H1 (cell line): Measurements from ENCODE around the gene KRT27. TPM values are rescaled to one million over a fixed set of nuclear protein-coding genes. Genes with fewer than 3 reads are reported as not detected.

Experiments
- CTCF ChIA-PET: fragments of 300-600 bp; sonication (Branson Sonifier 250); formaldehyde crosslinking; loops from one replicate; lab custom pipeline; 2021; ENCODE audit not compliant: partially characterized antibody; lab: Charles Lee
- POLR2A ChIA-PET: fragments of 300-600 bp; sonication (Branson Sonifier 250); formaldehyde crosslinking; loops from one replicate; lab custom pipeline; 2021; ENCODE audit warnings: inconsistent platforms; ENCODE audit not compliant: partially characterized antibody; lab: Charles Lee
- DNase-seq, 2 experiments: peaks; one replicate each; pipeline versions ENCODE4 v3.0.0 to v3.0.0-alpha.2; 2010 to 2022; ENCODE audit warnings: low spot score in 2 of 2, low read depth in 1 of 2, mixed read lengths in 1 of 2
- FAIRE-seq: peaks from 2 replicates; lab custom pipeline; 2011; peaks lifted over from hg19 to GRCh38; lab: Jason Lieb, UNC
- H2AFZ ChIP-seq: 2 replicates; pipeline ENCODE4 v1.8.1; 2012; ENCODE audit warnings: low read length, inconsistent platforms
- H2AK5ac ChIP-seq: 2 replicates; pipeline ENCODE4 v1.6.1; 2013; ENCODE audit warnings: low read depth, low read length
- H2BK120ac ChIP-seq: replicated peaks from 2 replicates; pipeline ENCODE3; 2013; ENCODE audit warnings: low read depth, low read length, inconsistent platforms
- H2BK12ac ChIP-seq: 2 replicates; pipeline ENCODE4 v1.6.1; 2013; ENCODE audit warnings: low read depth, low read length
- H2BK15ac ChIP-seq: 2 replicates; pipeline ENCODE4 v1.6.1; 2013; ENCODE audit warnings: low read length
- H2BK20ac ChIP-seq: 2 replicates; pipeline ENCODE4 v1.6.1; 2013; ENCODE audit warnings: low read length
- H2BK5ac ChIP-seq: 2 replicates; pipeline ENCODE4 v1.6.1; 2013; ENCODE audit warnings: low read depth, low read length
- H3K14ac ChIP-seq: 2 replicates; pipeline ENCODE4 v1.6.1; 2013; ENCODE audit warnings: inconsistent platforms; ENCODE audit not compliant: insufficient read length
- H3K18ac ChIP-seq: 2 replicates; pipeline ENCODE4 v1.6.1; 2013; ENCODE audit warnings: low read length; ENCODE audit errors: extremely low read depth
- H3K23ac ChIP-seq: 2 replicates; pipeline ENCODE4 v1.6.1; 2013; ENCODE audit warnings: inconsistent platforms; ENCODE audit not compliant: insufficient read length
- H3K23me2 ChIP-seq: 2 replicates; pipeline ENCODE4 v1.6.1; 2013; ENCODE audit warnings: low read depth, low read length
- H3K27ac ChIP-seq: 2 replicates; pipeline ENCODE4 v1.6.1; 2011; ENCODE audit warnings: low read depth, low read length, inconsistent platforms
- H3K27me3 ChIP-seq, 4 experiments: replicated peaks in 1 of 4; 1 replicate in 1 of 4; 2 replicates in 3 of 4; pipeline versions ENCODE4 v1.6.1 to v1.8.1; 2011 to 2013; ENCODE audit warnings: low read length in 3 of 4, mild to moderate bottlenecking in 3 of 4, inconsistent platforms in 2 of 4, mixed read lengths in 2 of 4, moderate library complexity in 1 of 4; ENCODE audit not compliant: control insufficient read depth in 3 of 4, insufficient read depth in 3 of 4; ENCODE audit errors: extremely low read depth in 1 of 4
- H3K36me3 ChIP-seq, 4 experiments: 2 replicates each; pipeline versions ENCODE4 v1.6.1 to v1.8.1; 2011 to 2013; ENCODE audit warnings: mild to moderate bottlenecking in 4 of 4, low read length in 3 of 4, moderate library complexity in 2 of 4, control low read depth in 1 of 4, inconsistent platforms in 1 of 4; ENCODE audit not compliant: insufficient read depth in 4 of 4, control insufficient read depth in 2 of 4
- H3K4ac ChIP-seq: replicated peaks from 2 replicates; pipeline ENCODE3; 2013; ENCODE audit warnings: low read length, low read depth, mixed read lengths, inconsistent platforms; ENCODE audit not compliant: insufficient read length
- H3K4me1 ChIP-seq, 4 experiments: replicated peaks in 1 of 4; 1 replicate in 1 of 4; 2 replicates in 3 of 4; pipeline versions ENCODE4 v1.6.1 to v1.8.1; 2011 to 2013; ENCODE audit warnings: low read length in 3 of 4, inconsistent platforms in 2 of 4, mixed read lengths in 1 of 4; ENCODE audit not compliant: insufficient read depth in 4 of 4, control insufficient read depth in 3 of 4
- H3K4me2 ChIP-seq, 2 experiments: 2 replicates each; pipeline versions ENCODE4 v1.6.1 to v1.8.1; 2011 to 2013; ENCODE audit warnings: low read depth in 2 of 2, low read length in 2 of 2, control low read depth in 1 of 2, inconsistent platforms in 1 of 2, mild to moderate bottlenecking in 1 of 2; ENCODE audit not compliant: insufficient read depth in 1 of 2
- H3K4me3 ChIP-seq, 4 experiments: fragments of 200-600, 300-600 bp in 1 of 4; sonication (generic), shearing (Covaris generic), sonication (Bioruptor Twin) in 1 of 4; 2 replicates each; pipeline versions ENCODE4 v1.5.1 to v1.8.1; 2011 to 2016; ENCODE audit warnings: low read length in 4 of 4, low read depth in 3 of 4, control low read depth in 2 of 4, inconsistent platforms in 2 of 4, mild to moderate bottlenecking in 2 of 4, mixed read lengths in 1 of 4, moderate library complexity in 1 of 4; ENCODE audit not compliant: insufficient read depth in 2 of 4; ENCODE audit errors: extremely low read depth in 1 of 4
- H3K56ac ChIP-seq: replicated peaks from 2 replicates; pipeline ENCODE3; 2013; ENCODE audit warnings: low read depth, mild to moderate bottlenecking, mixed read lengths, low read length, inconsistent platforms; ENCODE audit not compliant: insufficient read length
- H3K79me1 ChIP-seq: 2 replicates; pipeline ENCODE4 v1.6.1; 2013; ENCODE audit warnings: low read depth, low read length, control low read depth
- H3K79me2 ChIP-seq, 2 experiments: 2 replicates each; pipeline versions ENCODE4 v1.6.1 to v1.8.1; 2012 to 2013; ENCODE audit warnings: low read length in 2 of 2, mild to moderate bottlenecking in 2 of 2, inconsistent platforms in 1 of 2; ENCODE audit not compliant: insufficient read depth in 2 of 2, control insufficient read depth in 1 of 2
- H3K9ac ChIP-seq, 4 experiments: replicated peaks in 1 of 4; 1 replicate in 1 of 4; 2 replicates in 3 of 4; pipeline versions ENCODE4 v1.6.1 to v1.8.1; 2011 to 2013; ENCODE audit warnings: low read depth in 3 of 4, low read length in 3 of 4, control low read depth in 2 of 4, mild to moderate bottlenecking in 2 of 4, moderate library complexity in 2 of 4, inconsistent platforms in 1 of 4; ENCODE audit errors: extremely low read depth in 1 of 4
- H3K9me3 ChIP-seq, 2 experiments: 2 replicates each; pipeline versions ENCODE4 v1.6.1 to v1.8.1; 2012 to 2013; ENCODE audit warnings: mild to moderate bottlenecking in 2 of 2, moderate library complexity in 2 of 2, control low read depth in 1 of 2, inconsistent platforms in 1 of 2, low read depth in 1 of 2, low read length in 1 of 2, mixed read lengths in 1 of 2; ENCODE audit not compliant: insufficient read depth in 2 of 2
- H4K20me1 ChIP-seq, 2 experiments: replicated peaks in 1 of 2; 2 replicates each; pipeline versions ENCODE3 to v1.8.1; 2011 to 2013; ENCODE audit warnings: inconsistent platforms in 2 of 2, low read length in 2 of 2, mild to moderate bottlenecking in 1 of 2; ENCODE audit not compliant: insufficient read depth in 2 of 2, control insufficient read depth in 1 of 2
- H4K5ac ChIP-seq: 2 replicates; pipeline ENCODE4 v1.6.1; 2013; ENCODE audit warnings: low read length, low read depth, mixed read lengths, inconsistent platforms; ENCODE audit not compliant: insufficient read length
- H4K8ac ChIP-seq: 2 replicates; pipeline ENCODE4 v1.8.0; 2013; ENCODE audit warnings: mild to moderate bottlenecking, moderate library complexity, low read length, inconsistent platforms; ENCODE audit not compliant: insufficient read depth; ENCODE audit errors: extremely low read depth
- H4K91ac ChIP-seq: replicated peaks from 2 replicates; pipeline ENCODE3; 2013; ENCODE audit warnings: low read length, mixed read lengths, inconsistent platforms; ENCODE audit not compliant: insufficient read length
- ATF2 ChIP-seq: IDR thresholded peaks from 2 replicates; pipeline ENCODE4 v1.6.1; 2012; ENCODE audit warnings: low read length, inconsistent platforms
- HDAC2 ChIP-seq, 2 experiments: fragments of 300-600 bp in 1 of 2; sonication (generic) in 1 of 2; IDR thresholded peaks; 2 replicates each; pipeline ENCODE4 v1.6.1; 2011 to 2012; ENCODE audit warnings: low read depth in 2 of 2, low read length in 2 of 2, mild to moderate bottlenecking in 2 of 2, moderate library complexity in 2 of 2, borderline replicate concordance in 1 of 2, inconsistent platforms in 1 of 2
- HDAC6 ChIP-seq: IDR thresholded peaks from one replicate; pipeline ENCODE4 v1.7.1; 2012; ENCODE audit warnings: low read depth, mild to moderate bottlenecking, inconsistent platforms, low read length, moderate library complexity
- KDM1A ChIP-seq: fragments of 200-600, 300-600 bp; sonication (generic); IDR thresholded peaks from 2 replicates; pipeline ENCODE4 v1.7.1; 2016; ENCODE audit warnings: mild to moderate bottlenecking, low read length, borderline replicate concordance
- POLR2AphosphoS5 ChIP-seq: IDR thresholded peaks from 2 replicates; pipeline ENCODE4 v1.6.1; 2011; ENCODE audit warnings: low read depth, low read length
- RAD21 ChIP-seq, 2 experiments: IDR thresholded peaks in 1 of 2; conservative IDR thresholded peaks in 1 of 2; 2 replicates each; pipeline ENCODE4 v1.6.1; 2011; ENCODE audit warnings: low read depth in 2 of 2, low read length in 2 of 2, improper control_type of control experiment in 1 of 2, inconsistent platforms in 1 of 2, mild to moderate bottlenecking in 1 of 2, moderate library complexity in 1 of 2
- RBBP5 ChIP-seq: IDR thresholded peaks from 2 replicates; pipeline ENCODE4 v1.7.1; 2012; ENCODE audit warnings: low read depth, mild to moderate bottlenecking, inconsistent platforms, low read length, moderate library complexity, borderline replicate concordance
- RXRA ChIP-seq: IDR thresholded peaks from 2 replicates; pipeline ENCODE4 v1.6.1; 2011; ENCODE audit warnings: low read depth, mild to moderate bottlenecking, low read length, moderate library complexity; ENCODE audit not compliant: insufficient read depth
- SIN3A ChIP-seq, 2 experiments: IDR thresholded peaks in 1 of 2; conservative IDR thresholded peaks in 1 of 2; 2 replicates each; pipeline ENCODE4 v1.6.1; 2011 to 2012; ENCODE audit warnings: low read length in 2 of 2, improper control_type of control experiment in 1 of 2, low read depth in 1 of 2, mild to moderate bottlenecking in 1 of 2
- SIRT6 ChIP-seq: IDR thresholded peaks from one replicate; pipeline ENCODE4 v1.7.1; 2012; ENCODE audit warnings: low read length, inconsistent platforms
- YY1 ChIP-seq: IDR thresholded peaks from 2 replicates; pipeline ENCODE4 v1.6.1; 2011; ENCODE audit warnings: low read depth, mild to moderate bottlenecking, low read length
- ZNF274 ChIP-seq: IDR thresholded peaks from 2 replicates; pipeline ENCODE4 v1.7.0; 2012; ENCODE audit warnings: low read length, borderline replicate concordance; ENCODE audit errors: extremely low read depth
- WGBS, 2 experiments: shearing (Covaris generic) in 1 of 2; methylation state at CpG; one replicate each; pipeline versions ENCODE4 v1.1.6 to v1.1.7; 2013 to 2015; ENCODE audit warnings: low lambda C conversion rate in 2 of 2, mixed read lengths in 2 of 2, inconsistent platforms in 1 of 2, low coverage in 1 of 2, missing lambda C conversion rate in 1 of 2; ENCODE audit not compliant: insufficient replicate concordance in 2 of 2, insufficient coverage in 1 of 2, insufficient read length in 1 of 2; ENCODE audit errors: extremely low coverage in 1 of 2, missing lambda C conversion rate in 1 of 2; 5-methylcytosine and 5-hydroxymethylcytosine counted together
- polyA plus RNA-seq, 7 experiments: library from polyadenylated mRNA; depleted of rRNA in 3 of 7; stranded (reverse) in 5 of 7; unstranded in 2 of 7; fragments of >200 nt in 5 of 7; fragments of 200-250 nt in 2 of 7; gene quantifications; 1 replicate in 5 of 7; 2 replicates in 1 of 7; 4 replicates in 1 of 7; pipeline versions ENCODE4 v1.2.1 to v1.2.3, GENCODE V29; 2011 to 2013; ENCODE audit warnings: missing spikeins in 2 of 7, mixed read lengths in 2 of 7
- total RNA-seq: library from RNA; stranded (reverse); fragmentation: NEBNext Ultra II Directional; extraction: Animal tissue kit (Norgen Biotek cat#: 25700); gene quantifications from 2 replicates; pipeline ENCODE4 v1.2.1, GENCODE V29; 2021

Gene KRT27
- total and polyA plus RNA-seq, 2 of the 8 experiments (the other 6 are each of a cell fraction or from before 2014, with no cell fraction given), result not detected

- Histone ChIP-seq H3K4me3 (no peak overlapping the region), H2AFZ (no peak overlapping the region), H4K91ac (no peak overlapping the region), H2BK5ac (no peak overlapping the region), H3K23me2 (no peaks in the 10 kb centered on the region), H3K14ac (no peak overlapping the region), H2BK120ac (no peak overlapping the region), H3K18ac (no peak overlapping the region), H3K23ac (no peak overlapping the region), H3K4me1 (no peaks in the 10 kb centered on the region; a peak in 1 of 7 replicates), H2AK5ac (no peak overlapping the region), H2BK20ac (no peak overlapping the region), H3K56ac (no peak overlapping the region), H3K9me3 (no peaks in the 10 kb centered on the region), H3K79me1 (no peaks in the 10 kb centered on the region), H2BK12ac (no peak overlapping the region), H3K4ac (no peak overlapping the region), H4K5ac (no peak overlapping the region), H2BK15ac (no peak overlapping the region), H3K36me3 (peaks cover 0 to 5% (median 4%) of the 10 kb centered on the region in 4 experiments; a peak in 2 of 8 replicates), H3K27ac (no peak overlapping the region), H3K27me3 (no peaks in the 10 kb centered on the region; a peak in 1 of 7 replicates), H3K79me2 (no peaks in the 10 kb centered on the region), H3K4me2 (no peak overlapping the region), H3K9ac (no peak overlapping the region), H4K8ac (no peak overlapping the region), H4K20me1 (no peaks in the 10 kb centered on the region)
- WGBS, 2 experiments, result 89% methylated on average over 1 of the region's 1 CpG; no CpG with 5 or more reads in 1 of the 2 experiments
- ChIA-PET POLR2A (no interaction called here), CTCF (interaction anchor here (1.0 to 1.1 kb wide), 2 partner anchors 18 to 200 kb away, joined by 3 read pairs; no protein-coding TSS in a partner anchor)
- FAIRE-seq (no peak), DNase-seq (no peak)
- TF ChIP-seq YY1, result no peak
- no peak for TF ChIP-seq RXRA
- TF ChIP-seq POLR2AphosphoS5, result no peak
- no peak for TF ChIP-seq HDAC6
- TF ChIP-seq RAD21 (IDR thresholded peaks at IDR 0.05 in 1 of 2, conservative IDR thresholded peaks at IDR 0.05 in 1 of 2; ENCODE audit: low read depth in 2 of 2, low read length in 2 of 2), result no peak
- no peak for TF ChIP-seq ZNF274
- no peak for TF ChIP-seq KDM1A
- no peak for TF ChIP-seq SIN3A (conservative IDR thresholded peaks at IDR 0.05 in 1 of 2, IDR thresholded peaks at IDR 0.05 in 1 of 2; ENCODE audit: low read depth in 1 of 2, low read length in 2 of 2)
- no peak for TF ChIP-seq SIRT6
- no peak for TF ChIP-seq ATF2
- no peak for TF ChIP-seq HDAC2 (IDR thresholded peaks at IDR 0.05; ENCODE audit: borderline replicate concordance in 1 of 2, low read depth in 2 of 2, low read length in 2 of 2)
- TF ChIP-seq RBBP5, result no peak
These were observed 33.0 kb upstream of the KRT27 start for GRCh38 chr17:40815381-40815780.
